Right ventricle myocardium superior (tissue), 1 donor: ENCODE results near the gene LEP. TPM values are rescaled to one million over a fixed set of nuclear protein-coding genes. Genes with fewer than 3 reads are reported as not detected.

ENCODE experiments used
- ATAC-seq: fragments of 200-7000 bp; cut with Tn5 transposase; one replicate; pipeline ENCODE4 v1.9.1; 2020; ENCODE audit warnings: mild to moderate bottlenecking; ENCODE audit not compliant: poor library complexity
- DNase-seq: peaks from one replicate; pipeline ENCODE4 v3.0.0-alpha.2; 2020
- intact Hi-C: fragments of 100-400 bp; cut with DNase I; formaldehyde crosslinking; loops from one replicate; pipeline ENCODE4 v1.11.2; 2022
- total RNA-seq: library from RNA; stranded (reverse); fragmentation: NEBNext Ultra II Directional; extraction: Animal tissue kit (Norgen Biotek cat#: 25700); gene quantifications from one replicate; pipeline ENCODE4 v1.2.1, GENCODE V29; 2021
- donor health status: DM: no; HTN: yes; CAD: no; lungs with severe emphysema.

LEP gene
- total RNA-seq, 1 donor from 2014 or later, result 0.86 TPM

GRCh38 chr7:128209229-128210035 is 31.6 kb upstream of the LEP start:
- DNase-seq (peak; percentile 75), ATAC-seq (peak; percentile 94)
- intact Hi-C loops, result loop anchor here (2.0 to 5.0 kb wide), 2 partner anchors 72 to 501 kb away; no protein-coding TSS in a partner anchor

GRCh38 chr7:128210036-128210347 is 31.1 kb upstream of the LEP start:
- DNase-seq (no peak), ATAC-seq (peak; percentile 17)
- intact Hi-C loops, result no loop called here

- intact Hi-C loops, result no loop called here
- no peak for ATAC-seq
- DNase-seq, result no peak
Observed at GRCh38 chr7:128210590-128211570, 30.2 kb upstream of the LEP start.

GRCh38 chr7:128211626-128212025 is 29.5 kb upstream of the LEP start:
- ATAC-seq, result no peak
- intact Hi-C loops, result no loop called here
- DNase-seq, result no peak

- intact Hi-C loops, result no loop called here
- ATAC-seq, result no peak
- DNase-seq, result no peak
Observed at GRCh38 chr7:128214463-128214862, 26.6 kb upstream of the LEP start.

GRCh38 chr7:128215281-128215680 is 25.8 kb upstream of the LEP start:
- DNase-seq, result no peak
- no peak for ATAC-seq
- intact Hi-C loops, result no loop called here

- intact Hi-C loops, result no loop called here
- ATAC-seq, result no peak
- no peak for DNase-seq
Observed at GRCh38 chr7:128215739-128216138, 25.3 kb upstream of the LEP start.

- no peak for ATAC-seq
Observed at GRCh38 chr7:128217030-128217805, 23.9 kb upstream of the LEP start.

GRCh38 chr7:128217967-128218652 is 23.0 kb upstream of the LEP start:
- intact Hi-C loops, result no loop called here
- no peak for ATAC-seq

More at GRCh38 chr7:128217030-128217805, 23.9 kb upstream of the LEP start:
- intact Hi-C loops, result no loop called here
- peak; percentile 76 for DNase-seq

GRCh38 chr7:128219636-128220035 is 21.4 kb upstream of the LEP start:
- ATAC-seq (no peak), DNase-seq (no peak)
- intact Hi-C loops, result no loop called here

More at GRCh38 chr7:128217967-128218652, 23.0 kb upstream of the LEP start:
- DNase-seq, result no peak

GRCh38 chr7:128221929-128222403 is 19.1 kb upstream of the LEP start:
- DNase-seq, result no peak
- ATAC-seq, result no peak
- intact Hi-C loops, result no loop called here

GRCh38 chr7:128226132-128226980 is 14.7 kb upstream of the LEP start:
- DNase-seq, result no peak
- no peak for ATAC-seq
- intact Hi-C loops, result no loop called here

- ATAC-seq (no peak), DNase-seq (no peak)
- intact Hi-C loops, result no loop called here
Observed at GRCh38 chr7:128227271-128227670, 13.8 kb upstream of the LEP start.

- intact Hi-C loops, result no loop called here
- no peak for ATAC-seq
- DNase-seq, result no peak
Observed at GRCh38 chr7:128231021-128231420, 10.1 kb upstream of the LEP start.

- intact Hi-C loops, result no loop called here
- no peak for ATAC-seq
- DNase-seq, result no peak
Observed at GRCh38 chr7:128231677-128232076, 9.4 kb upstream of the LEP start.

GRCh38 chr7:128233471-128233870 is 7.6 kb upstream of the LEP start:
- intact Hi-C loops, result no loop called here
- no peak for DNase-seq
- ATAC-seq, result no peak

GRCh38 chr7:128234476-128235026 is 6.5 kb upstream of the LEP start:
- no peak for DNase-seq
- no peak for ATAC-seq
- intact Hi-C loops, result no loop called here
